Astrocyte (in vitro differentiated cells and primary cell): ENCODE results near the gene ABLIM2. TPM values are rescaled to one million over a fixed set of nuclear protein-coding genes. Genes with fewer than 3 reads are reported as not detected.

ENCODE experiments used
- DNase-seq: peaks from one replicate; pipeline ENCODE4 v3.0.0-alpha.2; 2010; ENCODE audit warnings: low read depth
- FAIRE-seq: peaks from 2 replicates; lab custom pipeline; 2011; peaks lifted over from hg19 to GRCh38; lab: Jason Lieb, UNC
- H2AFZ ChIP-seq: 2 replicates; pipeline ENCODE4 v1.6.0; 2012; ENCODE audit warnings: low read depth, low read length, inconsistent platforms
- H3K27ac ChIP-seq: 2 replicates; pipeline ENCODE4 v1.5.1; 2011; ENCODE audit warnings: low read depth, low read length, inconsistent platforms
- H3K27me3 ChIP-seq: 2 replicates; pipeline ENCODE4 v1.6.0; 2011; ENCODE audit warnings: low read length, inconsistent platforms; ENCODE audit not compliant: insufficient read depth
- H3K36me3 ChIP-seq: 2 replicates; pipeline ENCODE4 v1.5.1; 2011; ENCODE audit warnings: low read length, inconsistent platforms; ENCODE audit not compliant: insufficient read depth
- H3K4me1 ChIP-seq: 2 replicates; pipeline ENCODE4 v1.5.1; 2011; ENCODE audit warnings: low read length, inconsistent platforms; ENCODE audit not compliant: insufficient read depth
- H3K4me2 ChIP-seq: 2 replicates; pipeline ENCODE4 v1.6.0; 2012; ENCODE audit warnings: low read length, inconsistent platforms
- H3K4me3 ChIP-seq: 2 replicates; pipeline ENCODE4 v1.5.1; 2011; ENCODE audit warnings: low read depth, mild to moderate bottlenecking, low read length, inconsistent platforms; ENCODE audit not compliant: insufficient read depth
- H3K79me2 ChIP-seq: 2 replicates; pipeline ENCODE4 v1.6.0; 2012; ENCODE audit warnings: mild to moderate bottlenecking, low read length, inconsistent platforms; ENCODE audit not compliant: insufficient read depth
- H3K9ac ChIP-seq: 2 replicates; pipeline ENCODE4 v1.6.0; 2012; ENCODE audit warnings: mild to moderate bottlenecking, low read length, inconsistent platforms
- H3K9me3 ChIP-seq: 2 replicates; pipeline ENCODE4 v1.5.1; 2012; ENCODE audit warnings: low read depth, mild to moderate bottlenecking, low read length, inconsistent platforms; ENCODE audit not compliant: insufficient read depth
- H4K20me1 ChIP-seq: 2 replicates; pipeline ENCODE4 v1.6.0; 2012; ENCODE audit warnings: low read length, inconsistent platforms; ENCODE audit not compliant: insufficient read depth
- H3K27ac Mint-ChIP-seq: one replicate; pipeline ENCODE4 v1.8.0; 2021; ENCODE audit warnings: mild to moderate bottlenecking, mixed read lengths; ENCODE audit not compliant: unreplicated experiment
- H3K27me3 Mint-ChIP-seq: one replicate; pipeline ENCODE4 v1.8.0; 2021; ENCODE audit warnings: low read depth, mixed read lengths; ENCODE audit not compliant: unreplicated experiment
- H3K36me3 Mint-ChIP-seq: one replicate; pipeline ENCODE4 v1.8.0; 2021; ENCODE audit warnings: low read depth, mixed read lengths; ENCODE audit not compliant: unreplicated experiment
- H3K4me1 Mint-ChIP-seq: one replicate; pipeline ENCODE4 v1.8.0; 2021; ENCODE audit warnings: low read depth, mixed read lengths; ENCODE audit not compliant: unreplicated experiment
- H3K4me3 Mint-ChIP-seq: one replicate; pipeline ENCODE4 v1.8.0; 2021; ENCODE audit warnings: mild to moderate bottlenecking, moderate library complexity, mixed read lengths; ENCODE audit not compliant: unreplicated experiment
- H3K9me3 Mint-ChIP-seq: one replicate; pipeline ENCODE4 v1.8.0; 2021; ENCODE audit warnings: mild to moderate bottlenecking, mixed read lengths; ENCODE audit not compliant: unreplicated experiment
- CTCF ChIP-seq: IDR thresholded peaks from 2 replicates; pipeline ENCODE4 v1.5.1; 2011; ENCODE audit warnings: low read depth, mild to moderate bottlenecking, inconsistent platforms, low read length, moderate library complexity; ENCODE audit not compliant: insufficient read depth
- EZH2 ChIP-seq: IDR thresholded peaks from 2 replicates; pipeline ENCODE4 v1.6.1; 2012; ENCODE audit warnings: mild to moderate bottlenecking, low read length, inconsistent platforms; ENCODE audit not compliant: insufficient read depth
- total RNA-seq: library from RNA; stranded (reverse); gene quantifications from 2 replicates; pipeline ENCODE4 v1.2.1, GENCODE V29; 2021

The ABLIM2 gene
- total RNA-seq, 1 donor from 2014 or later, result 0.50 TPM

GRCh38 chr4:7952615-7953014 is 206.0 kb downstream of the ABLIM2 start:
- no peak overlapping the region for H3K4me2 ChIP-seq
- Mint-ChIP-seq H3K4me1 (no peaks in the 10 kb centered on the region), H3K36me3 (peaks cover 1% of the 10 kb centered on the region), H3K9me3 (peaks cover 11% of the 10 kb centered on the region), H3K27ac (no peak overlapping the region), H3K27me3 (peaks cover 24% of the 10 kb centered on the region), H3K4me3 (no peak overlapping the region)
- H4K20me1 ChIP-seq, result no peaks in the 10 kb centered on the region
- no peak overlapping the region for H3K27ac ChIP-seq
- H3K27me3 ChIP-seq, result peaks cover 3% of the 10 kb centered on the region
- no peak overlapping the region for H2AFZ ChIP-seq
- H3K9me3 ChIP-seq, result peaks cover 5% of the 10 kb centered on the region
- TF ChIP-seq EZH2, result no peak
- no peak for TF ChIP-seq CTCF
- no peaks in the 10 kb centered on the region for H3K79me2 ChIP-seq
- no peak overlapping the region for H3K9ac ChIP-seq
- H3K4me1 ChIP-seq, result peaks cover 9% of the 10 kb centered on the region
- no peak for FAIRE-seq
- H3K4me3 ChIP-seq, result no peak overlapping the region
- no peaks in the 10 kb centered on the region for H3K36me3 ChIP-seq
- no peak for DNase-seq

GRCh38 chr4:7950301-7951092 is 208.1 kb downstream of the ABLIM2 start:
- no peaks in the 10 kb centered on the region for H3K4me1 Mint-ChIP-seq
- H3K4me1 ChIP-seq, result no peaks in the 10 kb centered on the region
- H3K36me3 ChIP-seq, result no peaks in the 10 kb centered on the region
- TF ChIP-seq CTCF, result no peak
- H2AFZ ChIP-seq, result no peak overlapping the region
- H3K4me3 ChIP-seq, result no peak overlapping the region
- peaks cover 11% of the 10 kb centered on the region for H3K9me3 Mint-ChIP-seq
- no peak overlapping the region for H3K27ac Mint-ChIP-seq
- no peak overlapping the region for H3K4me2 ChIP-seq
- no peak overlapping the region for H3K9ac ChIP-seq
- H3K36me3 Mint-ChIP-seq, result peaks cover 1% of the 10 kb centered on the region
- no peaks in the 10 kb centered on the region for H3K79me2 ChIP-seq
- FAIRE-seq, result no peak
- peaks cover 3% of the 10 kb centered on the region for H3K27me3 ChIP-seq
- H3K9me3 ChIP-seq, result peaks cover 5% of the 10 kb centered on the region
- H3K27ac ChIP-seq, result no peak overlapping the region
- H3K27me3 Mint-ChIP-seq, result peaks cover 26% of the 10 kb centered on the region
- H4K20me1 ChIP-seq, result no peaks in the 10 kb centered on the region
- DNase-seq, result no peak
- no peak overlapping the region for H3K4me3 Mint-ChIP-seq

GRCh38 chr4:7949759-7950158 is 208.9 kb downstream of the ABLIM2 start:
- no peaks in the 10 kb centered on the region for H3K79me2 ChIP-seq
- H3K4me3 ChIP-seq, result no peak overlapping the region
- peaks cover 11% of the 10 kb centered on the region for H3K9me3 Mint-ChIP-seq
- peaks cover 1% of the 10 kb centered on the region for H3K36me3 Mint-ChIP-seq
- no peak for TF ChIP-seq CTCF
- TF ChIP-seq EZH2, result no peak
- FAIRE-seq (no peak), DNase-seq (no peak)
- no peak overlapping the region for H3K27ac ChIP-seq
- no peaks in the 10 kb centered on the region for H4K20me1 ChIP-seq
- no peak overlapping the region for H3K9ac ChIP-seq
- peaks cover 26% of the 10 kb centered on the region for H3K27me3 Mint-ChIP-seq
- H3K27me3 ChIP-seq, result peaks cover 3% of the 10 kb centered on the region
- H3K4me3 Mint-ChIP-seq, result no peak overlapping the region
- peaks cover 5% of the 10 kb centered on the region for H3K9me3 ChIP-seq
- H3K4me1 ChIP-seq, result no peaks in the 10 kb centered on the region
- no peak overlapping the region for H3K4me2 ChIP-seq
- no peak overlapping the region for H3K27ac Mint-ChIP-seq
- no peaks in the 10 kb centered on the region for H3K4me1 Mint-ChIP-seq
- H3K36me3 ChIP-seq, result no peaks in the 10 kb centered on the region
- H2AFZ ChIP-seq, result no peak overlapping the region
